ENCODE results near the gene PRND.

PRND gene

DNA sequence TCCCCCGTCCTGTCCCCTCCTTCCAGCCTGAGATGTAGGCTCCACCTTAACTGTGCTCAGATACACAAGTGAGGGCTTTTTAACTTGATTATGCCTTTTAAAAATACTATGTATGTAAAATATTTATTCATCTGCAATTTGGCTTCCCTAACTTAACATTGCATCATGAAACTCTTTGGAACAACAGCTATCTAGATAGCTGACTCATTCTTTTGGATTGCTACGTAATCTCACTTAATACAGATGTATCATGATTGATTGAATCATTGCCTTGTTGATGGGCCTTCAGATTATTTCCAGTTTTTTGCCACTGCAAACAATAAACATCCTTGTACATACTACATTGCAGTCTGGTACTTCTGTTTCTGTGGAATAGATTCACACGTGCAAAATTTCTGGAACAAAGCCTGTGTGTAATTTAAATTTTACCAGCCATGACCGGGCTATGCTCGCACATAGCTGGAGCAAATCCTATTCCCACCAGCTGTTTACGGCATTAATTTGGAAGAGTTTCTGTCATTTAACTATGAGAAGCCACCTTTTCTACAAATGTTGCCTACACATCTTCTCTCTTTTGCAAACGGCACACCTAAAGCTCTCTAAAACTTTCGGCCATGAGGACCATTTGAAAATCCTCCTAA is 6.5 kb downstream of the PRND start:
- TF ChIP-seq, protein P1, sequence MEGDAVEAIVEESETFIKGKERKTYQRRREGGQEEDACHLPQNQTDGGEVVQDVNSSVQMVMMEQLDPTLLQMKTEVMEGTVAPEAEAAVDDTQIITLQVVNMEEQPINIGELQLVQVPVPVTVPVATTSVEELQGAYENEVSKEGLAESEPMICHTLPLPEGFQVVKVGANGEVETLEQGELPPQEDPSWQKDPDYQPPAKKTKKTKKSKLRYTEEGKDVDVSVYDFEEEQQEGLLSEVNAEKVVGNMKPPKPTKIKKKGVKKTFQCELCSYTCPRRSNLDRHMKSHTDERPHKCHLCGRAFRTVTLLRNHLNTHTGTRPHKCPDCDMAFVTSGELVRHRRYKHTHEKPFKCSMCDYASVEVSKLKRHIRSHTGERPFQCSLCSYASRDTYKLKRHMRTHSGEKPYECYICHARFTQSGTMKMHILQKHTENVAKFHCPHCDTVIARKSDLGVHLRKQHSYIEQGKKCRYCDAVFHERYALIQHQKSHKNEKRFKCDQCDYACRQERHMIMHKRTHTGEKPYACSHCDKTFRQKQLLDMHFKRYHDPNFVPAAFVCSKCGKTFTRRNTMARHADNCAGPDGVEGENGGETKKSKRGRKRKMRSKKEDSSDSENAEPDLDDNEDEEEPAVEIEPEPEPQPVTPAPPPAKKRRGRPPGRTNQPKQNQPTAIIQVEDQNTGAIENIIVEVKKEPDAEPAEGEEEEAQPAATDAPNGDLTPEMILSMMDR (IDR thresholded peaks at IDR 0.05; ENCODE audit: low read depth, low read length, missing control alignments) = no peak
- in situ Hi-C loops (cut with HindIII; ENCODE audit: low sequenced_read_pairs) = no loop called here
- no peak for DNase-seq (ENCODE audit: low read depth)
- no peak overlapping the region for H3K4me3 ChIP-seq (ENCODE audit: low read depth, low read length)

DNA sequence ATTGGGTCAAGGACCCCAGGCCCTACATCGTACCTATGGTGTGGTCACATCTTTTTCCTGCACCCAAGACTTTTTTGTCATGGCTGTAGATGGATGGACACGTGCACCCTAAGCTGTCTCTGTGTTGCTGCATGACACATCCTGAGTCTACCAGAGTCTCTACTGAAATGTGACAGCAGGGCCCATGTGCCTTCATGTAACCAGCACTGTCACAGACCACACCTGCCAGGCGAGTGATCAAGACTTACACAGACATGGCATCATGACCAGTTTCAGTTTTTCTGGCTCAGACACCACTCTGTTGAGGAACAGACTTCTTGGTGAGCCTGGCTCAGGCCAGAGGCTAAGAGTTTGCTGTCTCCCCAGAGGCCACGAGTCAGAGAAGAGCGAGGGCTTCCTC is 7.6 kb downstream of the PRND start:
- no peak overlapping the region for H3K4me3 ChIP-seq (ENCODE audit: low read depth, low read length)
- TF ChIP-seq, protein P1 (IDR thresholded peaks at IDR 0.05; ENCODE audit: low read depth, low read length, missing control alignments) = no peak
- in situ Hi-C loops (cut with HindIII; ENCODE audit: low sequenced_read_pairs) = no loop called here
- no peak for DNase-seq (ENCODE audit: low read depth)

DNA sequence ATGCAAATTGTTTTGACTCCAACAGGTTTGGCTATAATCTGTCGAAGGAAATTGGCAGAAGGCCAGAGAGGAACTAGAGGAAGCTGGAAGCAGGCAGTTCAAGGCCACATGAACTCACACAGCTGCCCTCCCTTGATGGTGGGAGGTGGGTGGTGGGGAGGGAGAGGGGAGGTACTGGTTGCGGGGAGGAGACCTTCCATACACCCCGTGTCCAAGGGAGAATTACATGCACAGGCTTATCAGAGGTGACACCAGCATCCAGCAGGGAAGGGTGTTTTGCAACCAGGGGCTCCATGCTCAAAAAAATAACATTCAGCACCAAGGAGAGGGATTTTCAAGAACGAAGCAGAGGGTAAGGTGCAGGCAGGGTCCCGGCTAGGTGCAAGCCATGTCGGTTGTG is 9.1 kb downstream of the PRND start:
- TF ChIP-seq, protein P1 (IDR thresholded peaks at IDR 0.05; ENCODE audit: low read depth, low read length, missing control alignments) = no peak
- no peak overlapping the region for H3K4me3 ChIP-seq (ENCODE audit: low read depth, low read length)
- no peak for DNase-seq (ENCODE audit: low read depth)
- in situ Hi-C loops (cut with HindIII; ENCODE audit: low sequenced_read_pairs) = no loop called here

DNA sequence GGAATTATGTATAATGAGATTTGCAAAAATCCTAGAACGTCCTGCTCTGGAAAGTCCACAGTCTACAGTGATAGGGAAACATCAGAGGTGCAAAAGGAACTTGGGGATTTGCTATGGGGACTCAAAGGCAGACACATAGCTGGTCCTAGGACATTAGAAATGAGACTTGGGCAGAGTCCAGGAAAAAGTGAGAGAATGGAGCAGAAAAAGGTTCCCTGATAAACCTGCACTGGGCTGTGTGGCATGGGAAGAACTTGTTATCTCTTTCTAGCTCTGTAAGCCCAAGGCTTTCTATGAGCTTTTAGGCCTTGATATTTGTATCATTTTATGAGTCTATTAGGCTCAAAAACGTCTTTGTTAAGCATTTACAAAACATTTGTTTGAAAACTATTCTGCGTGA is 15.2 kb downstream of the PRND start:
- TF ChIP-seq, protein P1 (IDR thresholded peaks at IDR 0.05; ENCODE audit: low read depth, low read length, missing control alignments) = no peak
- DNase-seq (ENCODE audit: low read depth) = no peak
- H3K4me3 ChIP-seq (ENCODE audit: low read depth, low read length) = no peak overlapping the region
- in situ Hi-C loops (cut with HindIII; ENCODE audit: low sequenced_read_pairs) = no loop called here

DNA sequence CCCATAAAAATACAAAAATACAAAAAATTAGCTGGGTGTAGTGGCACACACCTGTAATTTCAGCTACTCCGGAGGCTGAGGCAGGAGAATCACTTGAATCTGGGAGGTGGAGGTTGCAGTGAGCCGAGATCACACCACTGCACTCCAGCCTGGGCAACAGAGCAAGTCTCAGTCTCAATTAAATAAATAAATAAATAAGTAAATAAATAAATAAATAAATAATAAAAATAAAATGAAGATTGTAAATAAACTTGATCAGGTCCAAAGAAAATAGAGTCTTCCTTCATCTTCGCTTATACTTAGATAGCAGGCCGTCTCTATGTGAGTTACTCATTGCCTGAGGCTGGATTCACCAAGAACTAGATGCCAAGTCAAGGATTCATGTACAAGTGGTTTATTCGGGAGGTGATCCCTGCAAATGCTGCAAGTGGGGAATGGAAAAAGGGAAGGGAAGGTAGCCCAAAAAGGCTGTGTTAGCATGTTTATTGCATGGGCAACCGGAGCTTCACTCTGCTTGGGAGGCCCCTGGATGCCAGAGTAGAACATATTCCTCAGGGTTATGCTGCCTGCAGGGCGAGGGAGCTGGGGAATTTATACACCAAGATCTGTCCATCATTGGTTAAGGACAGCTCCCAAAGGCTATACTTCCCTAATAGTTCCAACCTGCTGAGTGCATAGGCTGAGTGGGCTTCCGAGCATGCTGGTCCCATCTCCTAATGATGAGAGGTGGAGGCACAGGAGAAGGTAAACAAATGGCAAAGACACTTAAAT is 16.3 kb downstream of the PRND start:
- DNase-seq (ENCODE audit: low read depth) = no peak
- H3K4me3 ChIP-seq (ENCODE audit: low read depth, low read length) = no peak overlapping the region
- TF ChIP-seq, protein P1 (IDR thresholded peaks at IDR 0.05; ENCODE audit: low read depth, low read length, missing control alignments) = no peak
- in situ Hi-C loops (cut with HindIII; ENCODE audit: low sequenced_read_pairs) = no loop called here

DNA sequence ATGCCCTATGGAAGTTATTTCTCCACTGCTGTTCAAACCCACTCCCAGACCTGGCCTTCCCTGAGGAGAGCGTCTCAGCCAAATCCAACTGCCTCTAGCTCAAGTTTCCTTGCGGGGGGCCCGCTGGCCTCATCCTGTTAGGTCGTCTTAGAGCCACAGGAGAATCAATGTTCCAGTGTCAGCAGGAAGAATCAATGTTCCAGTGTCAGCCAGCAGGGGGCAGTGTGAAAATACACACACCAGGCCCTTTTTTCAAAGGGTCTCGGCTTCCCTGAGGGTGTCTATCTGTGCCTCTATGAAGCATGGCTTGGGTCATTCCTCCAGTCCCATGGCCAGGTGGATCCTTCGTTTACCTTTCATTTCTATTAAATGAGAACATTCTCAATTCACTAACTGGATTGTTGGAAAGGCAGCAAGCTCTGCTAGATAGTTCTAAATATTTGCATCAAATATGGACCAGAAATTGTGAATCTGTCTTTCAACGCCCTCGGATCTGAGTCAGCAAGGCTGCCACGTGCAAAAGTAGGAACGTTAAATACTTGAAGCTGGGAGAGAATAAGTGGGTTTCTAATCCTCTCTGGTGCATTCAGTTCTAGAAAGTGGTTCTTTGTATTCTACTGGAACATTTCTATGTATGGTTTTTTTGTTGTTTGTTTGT is 19.2 kb downstream of the PRND start:
- DNase-seq (ENCODE audit: low read depth) = no peak
- H3K4me3 ChIP-seq (ENCODE audit: low read depth, low read length) = no peak overlapping the region
- TF ChIP-seq, protein P1 (IDR thresholded peaks at IDR 0.05; ENCODE audit: low read depth, low read length, missing control alignments) = peak; percentile 84
- in situ Hi-C loops (cut with HindIII; ENCODE audit: low sequenced_read_pairs) = no loop called here
